GM13977 (cell line): Measurements from ENCODE around the gene ZNRD2.
A peak's percentile ranks its signal among the peaks of the same experiment; 100 is the strongest.

Experiments used
- DNase-seq: peaks from one replicate; pipeline ENCODE4 v3.0.0; 2012; ENCODE audit warnings: low spot score
- in situ Hi-C: fragments of 300-500 bp; cut with MboI; formaldehyde crosslinking; loops from one replicate; pipeline ENCODE4 v1.12.0; 2022; ENCODE audit warnings: low sequenced_read_pairs, low pct_unique_long_range_greater_than_20kb, mixed read lengths, inconsistent platforms; ENCODE audit not compliant: unreplicated experiment
- TF ChIP-seq, protein P1 (sequence below): IDR thresholded peaks from 2 replicates; pipeline ENCODE4 v1.5.1; 2012; ENCODE audit warnings: mild to moderate bottlenecking, control low read depth; ENCODE audit not compliant: insufficient read depth; ENCODE audit errors: extremely low read depth, missing control alignments

Gene ZNRD2

DNA sequence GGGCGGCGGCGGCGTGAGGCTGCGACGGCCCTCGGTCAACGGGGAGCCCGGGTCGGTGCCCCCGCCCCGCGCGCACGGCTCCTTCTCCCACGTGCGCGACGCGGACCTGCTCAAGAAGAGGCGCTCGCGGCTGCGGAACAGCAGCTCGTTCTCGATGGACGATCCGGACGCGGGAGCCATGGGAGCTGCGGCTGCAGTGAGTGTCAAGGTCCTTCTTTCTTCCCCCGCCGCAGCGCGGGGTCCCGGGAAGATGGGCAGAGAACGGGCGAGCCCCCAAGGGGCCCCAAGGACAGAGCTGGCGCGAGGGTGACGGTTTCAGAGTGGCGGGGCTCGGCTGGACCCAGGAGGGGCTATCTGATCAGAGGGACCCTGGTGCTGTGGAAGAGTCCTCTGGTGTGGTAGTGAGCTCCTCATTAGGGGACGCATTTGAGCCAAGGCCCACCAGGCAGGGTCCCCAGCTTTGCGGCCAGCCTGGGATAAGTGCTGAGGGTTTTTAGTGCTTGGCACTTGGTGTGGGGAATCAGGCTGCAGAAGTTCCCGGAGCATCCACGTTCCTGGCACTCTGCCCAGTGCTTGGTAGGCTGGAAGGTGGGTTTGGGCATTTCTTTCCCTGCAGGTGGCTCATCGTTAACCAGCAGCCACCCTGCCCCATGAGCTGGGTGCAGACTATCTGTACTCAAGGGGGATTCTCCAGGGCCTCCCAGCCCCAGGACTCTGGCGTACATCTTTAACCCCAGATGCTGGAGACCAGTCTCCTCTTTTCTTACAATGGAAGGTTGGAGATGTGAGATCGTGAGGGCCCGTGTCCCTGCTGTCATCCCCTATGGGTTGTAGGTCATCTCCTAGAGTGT, 15.3 kb downstream of the ZNRD2 start:
- TF ChIP-seq, protein P1, sequence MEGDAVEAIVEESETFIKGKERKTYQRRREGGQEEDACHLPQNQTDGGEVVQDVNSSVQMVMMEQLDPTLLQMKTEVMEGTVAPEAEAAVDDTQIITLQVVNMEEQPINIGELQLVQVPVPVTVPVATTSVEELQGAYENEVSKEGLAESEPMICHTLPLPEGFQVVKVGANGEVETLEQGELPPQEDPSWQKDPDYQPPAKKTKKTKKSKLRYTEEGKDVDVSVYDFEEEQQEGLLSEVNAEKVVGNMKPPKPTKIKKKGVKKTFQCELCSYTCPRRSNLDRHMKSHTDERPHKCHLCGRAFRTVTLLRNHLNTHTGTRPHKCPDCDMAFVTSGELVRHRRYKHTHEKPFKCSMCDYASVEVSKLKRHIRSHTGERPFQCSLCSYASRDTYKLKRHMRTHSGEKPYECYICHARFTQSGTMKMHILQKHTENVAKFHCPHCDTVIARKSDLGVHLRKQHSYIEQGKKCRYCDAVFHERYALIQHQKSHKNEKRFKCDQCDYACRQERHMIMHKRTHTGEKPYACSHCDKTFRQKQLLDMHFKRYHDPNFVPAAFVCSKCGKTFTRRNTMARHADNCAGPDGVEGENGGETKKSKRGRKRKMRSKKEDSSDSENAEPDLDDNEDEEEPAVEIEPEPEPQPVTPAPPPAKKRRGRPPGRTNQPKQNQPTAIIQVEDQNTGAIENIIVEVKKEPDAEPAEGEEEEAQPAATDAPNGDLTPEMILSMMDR = no peak
- in situ Hi-C loops = no loop called here
- no peak for DNase-seq

DNA sequence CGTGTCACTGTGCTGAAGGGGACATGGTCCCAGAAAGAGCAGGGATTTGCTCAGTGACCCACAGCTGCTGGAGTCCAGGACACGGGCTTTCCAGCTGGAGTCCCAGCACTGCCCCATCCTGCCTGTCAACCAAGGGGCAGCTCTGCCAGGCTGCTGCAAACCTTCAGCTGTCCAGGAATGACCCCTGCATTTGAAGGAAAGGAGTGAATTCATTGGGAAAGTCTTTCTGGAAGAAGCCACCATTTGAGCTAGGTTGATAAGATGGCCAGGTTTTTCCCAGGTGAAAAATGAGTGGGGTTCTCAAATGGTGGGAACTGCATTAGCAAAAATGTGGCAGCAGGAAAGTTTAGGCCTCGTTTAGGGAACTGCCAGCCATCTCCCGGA, 16.0 kb downstream of the ZNRD2 start:
- DNase-seq = no peak
- TF ChIP-seq, protein P1 = no peak
- in situ Hi-C loops = no loop called here

DNA sequence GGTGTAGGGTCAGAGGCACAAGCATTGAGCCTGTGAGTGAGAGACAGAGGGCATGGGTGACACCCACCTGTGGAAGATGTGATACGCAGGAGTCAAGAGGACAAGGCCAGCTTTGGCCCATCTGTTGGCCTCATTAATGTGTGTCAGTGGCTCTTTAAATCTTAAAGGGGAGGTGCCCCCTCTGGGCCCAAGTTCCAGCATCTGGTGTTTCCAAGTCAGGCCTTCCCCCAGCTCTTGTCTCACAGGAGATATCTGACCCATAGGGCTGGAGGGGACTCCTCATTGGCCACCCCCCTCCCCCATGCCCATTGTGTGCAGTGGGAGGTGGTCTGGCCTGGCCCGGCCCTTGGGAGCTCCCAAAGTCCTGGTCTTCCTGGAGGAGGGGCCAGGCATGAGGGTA, 16.4 kb downstream of the ZNRD2 start:
- in situ Hi-C loops = no loop called here
- DNase-seq = no peak

DNA sequence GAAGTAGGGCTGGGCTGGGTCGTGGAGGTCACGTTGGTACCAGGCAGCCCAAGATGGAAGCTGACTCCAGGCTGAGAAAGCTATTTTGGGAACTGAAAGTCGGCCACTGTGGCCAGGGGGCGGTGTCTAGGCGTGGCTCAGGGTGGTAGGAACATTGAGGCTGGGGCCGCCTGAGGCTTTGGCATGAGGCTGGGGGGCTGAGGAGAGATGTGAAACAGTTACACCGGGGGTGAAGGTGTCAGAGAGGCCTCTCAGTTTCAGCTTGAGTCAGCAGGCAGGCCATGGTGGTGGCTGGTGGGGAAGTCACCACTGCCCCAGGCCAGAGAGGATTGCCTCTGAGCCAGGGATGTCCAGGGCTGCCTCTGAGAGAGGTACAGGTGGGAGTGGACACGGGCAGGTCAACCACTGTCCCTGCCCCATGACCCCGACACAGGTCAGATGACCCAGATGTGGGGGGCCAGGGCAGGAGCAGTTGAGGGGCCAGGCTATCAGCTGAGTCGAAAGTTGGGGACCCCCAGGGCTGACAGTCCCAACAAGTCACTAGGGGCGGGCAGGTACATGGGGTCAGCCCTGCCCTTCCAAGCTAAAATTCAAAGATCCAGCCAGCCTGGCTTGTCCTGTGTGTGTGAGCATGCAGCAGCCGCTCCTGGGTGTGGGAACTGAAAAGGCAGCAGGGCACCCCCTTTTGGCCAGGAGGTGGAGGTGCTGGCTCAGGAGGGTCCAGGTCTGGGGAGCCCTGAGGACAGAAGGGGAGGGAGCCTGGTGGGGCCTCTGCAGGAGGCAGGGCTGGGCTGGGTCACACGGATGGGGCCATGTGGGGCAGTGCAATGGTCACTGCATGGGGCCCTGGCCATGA, 18.1 kb downstream of the ZNRD2 start:
- TF ChIP-seq, protein P1 = peak; percentile 89
- in situ Hi-C loops = no loop called here
- DNase-seq = peak; percentile 97

More for the DNA sequence above, 16.4 kb downstream of the ZNRD2 start:
- TF ChIP-seq, protein P1 = no peak

DNA sequence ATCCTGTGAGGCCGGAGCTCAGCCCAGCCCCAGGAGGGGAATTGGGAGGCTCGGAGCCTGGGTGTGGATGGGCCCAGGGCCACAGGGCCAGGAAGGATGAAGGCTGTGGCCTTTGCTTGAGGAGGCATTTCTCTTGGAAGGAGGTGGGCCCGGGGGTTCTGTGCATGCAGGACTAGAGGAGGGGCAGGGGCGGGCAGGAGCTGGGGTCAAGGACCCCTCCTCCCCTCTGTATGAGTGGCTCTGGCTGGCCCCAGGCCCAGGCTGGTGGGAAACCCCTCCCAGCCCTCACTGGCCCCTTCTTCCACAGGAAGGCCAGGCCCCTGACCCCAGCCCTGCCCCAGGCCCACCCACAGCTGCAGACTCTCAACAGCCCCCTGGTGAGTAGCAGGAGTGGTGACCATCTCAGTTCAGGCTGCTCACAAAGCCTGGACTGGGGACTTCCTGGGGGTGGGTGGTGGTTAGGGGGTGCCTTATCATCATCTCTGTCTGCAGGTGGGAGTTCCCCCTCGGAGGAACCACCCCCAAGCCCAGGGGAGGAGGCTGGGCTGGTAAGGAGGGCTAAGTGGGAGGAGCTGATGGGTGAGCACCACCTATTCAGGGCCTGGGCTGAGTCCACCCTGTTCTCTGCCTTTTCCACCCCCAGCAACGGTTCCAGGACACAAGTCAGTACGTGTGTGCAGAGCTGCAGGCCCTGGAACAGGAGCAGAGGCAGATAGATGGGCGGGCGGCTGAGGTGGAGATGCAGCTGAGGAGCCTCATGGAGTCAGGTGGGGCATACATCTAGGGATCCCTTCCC, 19.4 kb downstream of the ZNRD2 start:
- TF ChIP-seq, protein P1 = peak; percentile 2
- DNase-seq = peak; percentile 89
- in situ Hi-C loops = no loop called here

DNA sequence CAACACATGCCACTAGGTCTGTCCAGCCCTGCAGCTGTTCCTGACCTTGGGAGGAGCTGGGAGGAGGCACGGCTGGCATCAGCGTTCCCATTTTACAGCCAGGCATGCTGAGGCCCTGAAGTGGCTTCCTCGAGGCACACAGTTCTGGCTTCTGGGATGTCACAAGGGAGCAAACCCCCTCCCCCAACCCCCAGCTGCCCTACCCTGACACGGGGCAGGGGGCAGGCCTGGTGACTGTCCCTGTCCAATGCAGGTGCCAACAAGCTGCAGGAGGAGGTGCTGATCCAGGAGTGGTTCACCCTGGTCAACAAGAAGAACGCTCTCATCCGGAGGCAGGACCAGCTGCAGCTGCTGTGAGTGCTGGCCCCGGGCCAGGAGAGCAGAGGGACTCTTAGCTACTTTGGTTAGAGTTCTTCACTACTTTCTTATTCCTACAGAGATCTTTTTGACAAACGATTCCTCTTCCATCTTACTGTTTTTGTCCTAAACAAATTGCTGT, 20.0 kb downstream of the ZNRD2 start:
- in situ Hi-C loops = no loop called here
- TF ChIP-seq, protein P1 = no peak
- no peak for DNase-seq
